HepG2 (cell line): Measurements from ENCODE around the gene PDSS2. TPM values are rescaled to one million over a fixed set of nuclear protein-coding genes. Genes with fewer than 3 reads are reported as not detected.

Source experiments
- ATAC-seq: fragments of 200-7000 bp; cut with Tn5 transposase; 3 replicates; pipeline ENCODE4 v1.9.1; 2020; ENCODE audit warnings: mild to moderate bottlenecking, moderate library complexity
- BruUV-seq: library from RNA; stranded (reverse); fragments of 400-500 nt; replicated peaks from 2 replicates; lab custom pipeline; 2021; lab: Mats Ljungman, UMichigan
- CTCF ChIA-PET: fragments of 300-600 bp; formaldehyde crosslinking; extraction: SDS; loops from one replicate; lab custom pipeline; 2021; ENCODE audit warnings: low total read pairs, inconsistent platforms, low intra/inter-chr PET ratio; lab: Yijun Ruan, JAX
- POLR2A ChIA-PET: fragments of 350-600 bp; sonication (Branson Sonifier 250); formaldehyde crosslinking; loops from one replicate; lab custom pipeline; 2020; ENCODE audit warnings: antibody characterized with exemption, inconsistent platforms; lab: Yijun Ruan, JAX
- DNase-seq: peaks from one replicate; pipeline ENCODE4 v3.0.0-alpha.2; 2015; ENCODE audit warnings: low spot score
- FAIRE-seq: peaks from 3 replicates; lab custom pipeline; 2011; peaks lifted over from hg19 to GRCh38; lab: Jason Lieb, UNC
- H2AFZ ChIP-seq: one replicate; pipeline ENCODE4 v1.6.1; 2011; ENCODE audit warnings: low read length, inconsistent platforms
- H3K27ac ChIP-seq: fragments of 300-600 bp; 3 replicates; pipeline ENCODE4 v1.8.0; 2011; ENCODE audit warnings: mixed run types, mild to moderate bottlenecking, mixed read lengths, low read length, inconsistent platforms; ENCODE audit not compliant: insufficient read depth; ENCODE audit errors: extremely low read length
- H3K27me3 ChIP-seq, 2 experiments: fragments of 200-600 bp in 1 of 2; 2 replicates in 1 of 2; 3 replicates in 1 of 2; pipeline versions ENCODE4 v1.6.0 to v1.8.0; 2011; ENCODE audit warnings: low read length in 2 of 2, mild to moderate bottlenecking in 2 of 2, moderate library complexity in 2 of 2, inconsistent platforms in 1 of 2; ENCODE audit not compliant: insufficient read depth in 2 of 2, control insufficient read depth in 1 of 2
- H3K36me3 ChIP-seq, 2 experiments: fragments of 200-600 bp in 1 of 2; replicated peaks in 1 of 2; 2 replicates in 1 of 2; 3 replicates in 1 of 2; pipeline versions ENCODE4 v1.5.1 to v1.8.0; 2011; ENCODE audit warnings: low read length in 2 of 2, inconsistent platforms in 1 of 2; ENCODE audit not compliant: insufficient read depth in 2 of 2, control insufficient read depth in 1 of 2
- H3K4me1 ChIP-seq: 2 replicates; pipeline ENCODE4 v1.5.1; 2012; ENCODE audit warnings: low read length, inconsistent platforms; ENCODE audit not compliant: insufficient read depth
- H3K4me2 ChIP-seq: 2 replicates; pipeline ENCODE4 v1.6.0; 2011; ENCODE audit warnings: low read depth, low read length, inconsistent platforms
- H3K4me3 ChIP-seq, 3 experiments: fragments of 200-600 bp in 1 of 3; sonication (generic), shearing (Covaris generic) in 1 of 3; replicated peaks in 1 of 3; 2 replicates each; pipeline ENCODE4 v1.5.1; 2011 to 2016; ENCODE audit warnings: low read length in 3 of 3, inconsistent platforms in 2 of 3, low read depth in 2 of 3, mild to moderate bottlenecking in 2 of 3, control low read depth in 1 of 3, mixed read lengths in 1 of 3; ENCODE audit not compliant: insufficient read depth in 1 of 3
- H3K79me2 ChIP-seq: one replicate; pipeline ENCODE4 v1.6.1; 2011; ENCODE audit warnings: low read length, inconsistent platforms; ENCODE audit not compliant: insufficient read depth
- H3K9ac ChIP-seq: 2 replicates; pipeline ENCODE4 v1.6.0; 2011; ENCODE audit warnings: mild to moderate bottlenecking, low read depth, low read length, inconsistent platforms; ENCODE audit not compliant: insufficient read depth
- H3K9me3 ChIP-seq: 2 replicates; pipeline ENCODE4 v1.5.1; 2012; ENCODE audit warnings: mild to moderate bottlenecking, low read length
- H4K20me1 ChIP-seq: 2 replicates; pipeline ENCODE4 v1.6.0; 2011; ENCODE audit warnings: inconsistent platforms, mild to moderate bottlenecking, low read length, moderate library complexity; ENCODE audit not compliant: insufficient read depth
- HES4 ChIP-seq: sonication (generic); formaldehyde crosslinking; IDR thresholded peaks from 2 replicates; pipeline ENCODE4 v1.9.0; 2021; ENCODE audit warnings: mild to moderate bottlenecking, missing genetic modification reagents, borderline replicate concordance
- PRDM15 ChIP-seq: sonication (generic); formaldehyde crosslinking; IDR thresholded peaks from 2 replicates; pipeline ENCODE4 v1.4.0; 2020; ENCODE audit warnings: missing genetic modification reagents
- RFX1 ChIP-seq: fragments of 450-650 bp; IDR thresholded peaks from 2 replicates; pipeline ENCODE4 v1.6.1; 2017
- TBX3 ChIP-seq: fragments of 450-650 bp; IDR thresholded peaks from 2 replicates; pipeline ENCODE4 v1.6.1; 2017; ENCODE audit warnings: antibody characterized with exemption, mild to moderate bottlenecking, inconsistent platforms, borderline replicate concordance
- TSC22D2 ChIP-seq: sonication (generic); formaldehyde crosslinking; IDR thresholded peaks from 2 replicates; pipeline ENCODE4 v1.5.1; 2020; ENCODE audit warnings: missing genetic modification reagents, mild to moderate bottlenecking, borderline replicate concordance
- ZNF639 ChIP-seq: conservative IDR thresholded peaks from 2 replicates; pipeline ENCODE4 v1.6.1; 2018; ENCODE audit warnings: missing genetic modification reagents
- whole genome bisulfite sequencing: methylation state at CpG from one replicate; pipeline ENCODE4 v1.1.6; 2017; ENCODE audit warnings: low lambda C conversion rate; 5-methylcytosine and 5-hydroxymethylcytosine counted together
- in situ Hi-C: cut with HindIII; loops from 2 replicates; pipeline ENCODE4 v1.10.0; 2017; ENCODE audit warnings: low pct_unique_long_range_greater_than_20kb; ENCODE audit not compliant: extremely low pct_ligation_motif_present
- intact Hi-C: fragments of 100-400 bp; cut with micrococcal nuclease; formaldehyde crosslinking; loops from one replicate; pipeline ENCODE4 v1.10.0; 2022; ENCODE audit not compliant: unreplicated experiment
- polyA plus RNA-seq, 8 experiments: library from polyadenylated mRNA; depleted of rRNA in 3 of 8; stranded (reverse) in 7 of 8; unstranded in 1 of 8; fragments of >200 nt; fragmentation: Illumina TruSeq in 4 of 8; extraction: Trizol in 4 of 8; gene quantifications; 2 replicates each; pipeline versions ENCODE4 v1.2.1 to v1.2.3, GENCODE V29; 2011 to 2016; ENCODE audit warnings: low read depth in 4 of 8, missing spikeins in 1 of 8, mixed read lengths in 1 of 8; ENCODE audit not compliant: insufficient read depth in 1 of 8
- total RNA-seq, 5 experiments: library from RNA; depleted of rRNA; stranded (reverse); fragments of >200 nt; fragmentation: Illumina TruSeq; extraction: Trizol; gene quantifications; 2 replicates each; pipeline ENCODE4 v1.2.3, GENCODE V29; 2016; ENCODE audit warnings: low read depth in 1 of 5

Gene PDSS2
- total and polyA plus RNA-seq, 2 of the 13 experiments (the other 11 are each of a cell fraction or from before 2014, with no cell fraction given) = 16.2 to 17.0 TPM

GRCh38 chr6:107304421-107305025 is 154.8 kb downstream of the PDSS2 start:
- H3K4me3 ChIP-seq = no peak overlapping the region
- DNase-seq = no peak
- no peak overlapping the region for H3K27ac ChIP-seq
- H3K4me1 ChIP-seq = no peaks in the 10 kb centered on the region
- ATAC-seq = no peak
- H3K27me3 ChIP-seq = no peaks in the 10 kb centered on the region
- intact Hi-C loops (no loop called here), in situ Hi-C loops (no loop called here)
- 95% methylated on average over 5 of the region's 5 CpGs for WGBS
- no peak overlapping the region for H3K4me2 ChIP-seq
- H3K36me3 ChIP-seq = no peaks in the 10 kb centered on the region; a peak in 1 of 5 replicates
- BruUV-seq = no TSS peak
- no peak for TF ChIP-seq TBX3
- TF ChIP-seq RFX1 = no peak
- TF ChIP-seq HES4 (CRISPR knock-in tag) = no peak
- no peak for TF ChIP-seq TSC22D2 (CRISPR knock-in tag)
- no peak for TF ChIP-seq PRDM15 (CRISPR knock-in tag)
- no peak for TF ChIP-seq ZNF639 (CRISPR knock-in tag)
- no peaks in the 10 kb centered on the region for H3K79me2 ChIP-seq
- no peak overlapping the region for H2AFZ ChIP-seq
- POLR2A ChIA-PET = no interaction called here
- no peak overlapping the region for H3K9ac ChIP-seq
- CTCF ChIA-PET = no interaction called here
- no peaks in the 10 kb centered on the region for H3K9me3 ChIP-seq
- no peaks in the 10 kb centered on the region for H4K20me1 ChIP-seq
- no peak for FAIRE-seq
